ENCODE results near the gene ADAT3.

Gene ADAT3

DNA sequence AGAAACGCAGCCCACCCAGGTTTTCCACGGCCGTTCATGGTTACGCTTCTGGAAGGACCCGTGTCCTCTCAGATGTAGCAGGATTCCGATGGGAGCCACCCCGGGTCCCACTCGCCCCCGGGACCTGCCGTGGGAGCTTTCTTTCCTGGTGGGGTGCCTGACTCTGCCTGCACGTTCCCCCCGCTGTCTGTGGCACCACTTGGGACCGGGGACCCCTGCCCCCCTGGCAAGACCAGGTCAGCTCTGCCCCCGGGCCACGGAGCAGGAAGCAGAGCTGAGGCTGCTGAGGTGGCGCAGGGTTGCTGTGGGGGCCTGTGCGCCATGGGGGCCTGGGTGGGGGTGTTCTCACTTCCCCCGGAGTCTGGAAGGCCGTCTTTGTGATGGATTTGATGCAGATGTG, 47.8 kb downstream of the ADAT3 start:
- no peak for DNase-seq (ENCODE audit: low read depth, low spot score)
- no peak overlapping the region for H3K27ac ChIP-seq

DNA sequence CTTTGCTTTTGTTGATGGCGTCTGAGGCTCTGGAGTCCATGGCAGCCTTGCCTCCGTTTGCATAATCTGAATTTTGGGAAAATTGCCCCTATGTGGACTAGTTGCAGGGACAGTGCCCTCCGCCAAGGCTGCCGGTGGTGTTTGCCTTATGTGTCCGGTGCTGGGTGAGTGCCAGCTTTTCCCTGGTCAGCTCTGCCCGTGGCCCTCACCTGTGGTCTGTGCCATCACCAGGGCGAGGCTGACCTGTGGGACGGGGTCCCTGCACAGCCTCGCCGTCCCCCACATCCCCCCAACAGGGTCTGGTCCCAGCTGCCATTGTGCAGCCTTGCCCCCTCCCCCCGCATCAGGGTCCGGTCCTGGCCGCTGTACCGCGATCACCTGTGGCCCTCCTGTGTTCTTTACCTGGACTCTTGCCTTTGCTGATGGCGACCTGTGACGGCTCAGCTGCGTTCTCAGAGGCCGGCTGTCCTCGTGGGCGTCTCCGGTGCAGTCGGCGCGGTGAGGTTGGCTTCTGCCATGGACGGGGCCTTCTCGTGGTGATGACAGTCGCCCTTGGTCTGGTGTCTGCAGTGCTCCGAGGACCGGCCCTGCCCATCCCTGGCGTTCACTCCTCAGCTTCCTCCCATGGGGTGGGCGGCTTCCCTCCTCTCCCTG, 48.4 kb downstream of the ADAT3 start:
- H3K27ac ChIP-seq, result no peak overlapping the region
- no peak for DNase-seq (ENCODE audit: low read depth, low spot score)

GRCh38 chr19:1954532-1954933, 49.3 kb downstream of the ADAT3 start:
- H3K27ac ChIP-seq, result no peak overlapping the region
- no peak for DNase-seq (ENCODE audit: low read depth, low spot score)

DNA sequence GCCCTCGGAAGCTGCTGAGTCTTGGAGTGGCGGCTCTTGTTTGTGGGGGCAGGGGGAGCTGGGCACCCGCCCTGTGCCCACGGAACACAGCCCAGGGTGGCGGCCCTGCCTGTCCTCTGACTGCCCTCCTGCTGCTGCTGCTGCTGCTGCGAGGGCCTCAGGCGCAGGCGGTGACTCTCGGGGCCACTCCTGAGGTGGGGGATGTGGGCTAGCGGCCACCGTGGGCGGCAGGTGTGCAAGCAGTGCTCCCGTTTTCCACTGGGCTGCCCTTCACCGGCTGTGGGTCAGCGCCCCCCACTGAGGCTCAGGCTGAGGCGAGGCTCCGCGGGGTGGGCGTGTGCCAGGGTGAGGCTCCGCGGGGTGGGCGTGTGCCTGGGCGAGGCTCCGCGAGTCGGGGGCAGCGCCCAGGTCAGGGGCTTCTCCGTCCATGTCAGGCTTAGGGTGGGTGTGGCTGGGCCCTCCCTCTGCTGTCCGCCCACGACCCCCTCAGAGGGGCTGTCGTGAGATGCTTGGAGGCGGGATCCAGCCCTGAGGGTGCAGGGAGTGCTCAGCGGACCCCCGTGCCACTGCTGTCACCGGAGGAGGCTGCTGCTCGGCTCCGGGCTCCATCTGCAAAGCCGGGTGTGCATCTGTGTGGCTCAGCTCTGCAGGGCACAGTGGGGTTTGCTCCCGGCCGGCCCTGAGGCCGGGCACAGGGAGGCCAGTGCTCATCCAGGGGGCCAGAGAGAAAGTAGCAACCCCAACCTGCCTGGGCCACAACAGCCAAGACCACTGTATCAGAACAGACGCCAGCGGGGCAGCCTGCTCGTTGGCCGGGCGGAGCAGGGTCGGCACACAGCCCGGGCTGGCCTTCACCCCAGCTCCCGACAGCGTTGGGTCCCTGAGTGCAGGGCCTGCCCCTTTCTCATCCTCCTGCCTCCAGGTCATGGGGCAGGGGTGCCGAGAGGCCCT, 50.2 kb downstream of the ADAT3 start:
- H3K27ac ChIP-seq, result no peak overlapping the region

GRCh38 chr19:1956122-1956494, 50.9 kb downstream of the ADAT3 start:
- no peak for DNase-seq (ENCODE audit: low read depth, low spot score)
- H3K27ac ChIP-seq, result no peak overlapping the region

More for the DNA sequence above, 50.2 kb downstream of the ADAT3 start:
- DNase-seq (ENCODE audit: low read depth, low spot score), result no peak

DNA sequence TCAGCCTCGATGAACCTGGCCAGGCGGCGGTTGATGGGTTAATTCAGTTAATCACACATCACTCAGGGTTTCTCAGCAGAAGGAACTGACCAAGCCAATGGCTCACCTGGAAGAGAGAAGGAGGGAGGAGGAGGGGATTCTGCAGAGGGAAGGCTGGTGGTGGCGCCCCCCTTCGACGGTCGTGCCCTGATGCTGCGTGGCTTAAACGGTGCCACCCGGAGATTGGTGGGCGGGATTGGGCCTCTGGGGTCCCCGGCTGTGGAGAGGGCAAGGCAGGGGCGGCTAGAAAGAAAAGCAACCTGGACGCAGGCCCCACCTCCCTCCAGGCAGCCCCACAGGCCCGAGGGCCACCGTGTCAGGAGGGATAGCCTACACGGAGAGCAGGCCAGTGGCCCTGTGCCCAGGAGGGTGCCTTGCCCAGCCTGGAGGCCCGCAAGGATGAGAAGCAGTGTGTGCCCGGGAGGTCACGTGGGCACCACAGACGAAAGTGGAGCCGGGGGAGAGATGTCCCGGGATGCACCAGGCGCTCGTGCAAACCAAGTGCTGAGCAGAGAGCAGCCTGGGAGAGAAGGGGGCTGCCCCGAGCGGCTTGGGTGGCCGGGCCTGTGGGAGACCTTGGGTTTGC, 51.8 kb downstream of the ADAT3 start:
- no peak overlapping the region for H3K27ac ChIP-seq
- DNase-seq (ENCODE audit: low read depth, low spot score), result no peak

DNA sequence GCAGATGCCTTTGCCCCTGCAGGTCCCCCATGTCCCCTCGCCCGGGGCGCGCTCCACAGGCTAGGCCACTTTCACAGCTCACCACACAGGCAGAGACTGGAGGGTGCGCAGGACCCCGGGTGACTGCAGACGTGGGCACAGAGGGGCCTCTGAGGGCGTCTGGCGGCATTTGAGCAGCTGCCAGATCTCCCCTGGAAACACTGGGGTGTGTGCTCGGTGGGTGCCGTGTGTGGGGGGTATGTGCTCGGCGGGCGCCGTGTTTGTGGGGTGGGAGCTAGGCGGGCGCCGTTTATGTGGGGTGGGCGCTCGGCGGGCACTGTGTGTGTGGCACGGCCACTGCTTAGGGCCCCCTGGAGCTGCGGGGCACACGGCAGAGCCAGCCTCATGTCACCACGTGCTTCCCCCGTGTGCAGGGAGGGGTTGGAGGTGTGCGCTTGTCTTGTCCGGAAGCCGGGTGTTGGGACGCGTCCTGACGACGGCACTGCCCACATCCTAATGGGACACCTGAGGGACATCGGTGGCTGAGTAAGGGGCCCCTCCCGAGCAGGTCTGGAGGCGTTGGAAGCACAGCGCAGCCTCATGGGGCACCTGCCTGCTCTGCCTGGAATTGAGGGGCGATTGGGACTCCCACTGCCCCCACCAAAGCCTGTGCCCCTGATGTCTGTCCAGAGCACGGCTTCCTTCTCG, 52.5 kb downstream of the ADAT3 start:
- H3K27ac ChIP-seq, result no peak overlapping the region
- no peak for DNase-seq (ENCODE audit: low read depth, low spot score)

DNA sequence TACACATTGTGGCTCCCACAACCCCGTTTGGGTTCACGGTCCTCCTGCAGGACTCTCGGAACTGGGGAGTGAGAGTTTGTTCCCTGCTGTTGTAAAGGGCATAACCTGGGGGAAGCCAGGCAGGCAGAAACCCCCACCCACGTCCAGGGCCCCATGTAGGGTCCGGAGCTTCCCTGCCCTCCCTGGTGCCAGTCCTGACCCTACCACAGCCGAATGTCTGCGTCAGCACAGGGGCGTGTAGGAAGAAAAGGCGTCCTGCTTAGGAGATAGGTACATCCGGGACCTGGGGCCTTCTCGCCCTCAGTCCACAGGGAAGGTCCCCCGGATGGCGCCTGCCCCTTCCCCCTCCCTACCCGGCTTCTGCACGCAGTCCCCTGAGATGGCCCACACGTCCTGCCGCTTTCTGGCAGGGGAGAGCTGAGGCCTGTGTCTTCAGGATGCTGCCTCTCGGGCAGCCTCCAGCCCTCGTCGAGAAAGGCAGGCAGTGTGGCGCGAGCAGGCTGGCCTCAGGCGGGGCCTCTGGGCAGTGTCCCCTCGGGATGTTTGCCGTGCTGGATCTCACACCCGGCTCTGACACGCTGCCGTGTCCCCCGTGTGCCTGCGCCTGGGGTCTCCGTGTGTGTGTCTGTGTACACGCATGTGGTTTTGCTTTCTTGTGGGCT, 54.9 kb downstream of the ADAT3 start:
- no peak for DNase-seq (ENCODE audit: low read depth, low spot score)
- no peak overlapping the region for H3K27ac ChIP-seq

- no peak overlapping the region for H3K27ac ChIP-seq
These were observed 56.0 kb downstream of the ADAT3 start for GRCh38 chr19:1961000-1961883.

DNA sequence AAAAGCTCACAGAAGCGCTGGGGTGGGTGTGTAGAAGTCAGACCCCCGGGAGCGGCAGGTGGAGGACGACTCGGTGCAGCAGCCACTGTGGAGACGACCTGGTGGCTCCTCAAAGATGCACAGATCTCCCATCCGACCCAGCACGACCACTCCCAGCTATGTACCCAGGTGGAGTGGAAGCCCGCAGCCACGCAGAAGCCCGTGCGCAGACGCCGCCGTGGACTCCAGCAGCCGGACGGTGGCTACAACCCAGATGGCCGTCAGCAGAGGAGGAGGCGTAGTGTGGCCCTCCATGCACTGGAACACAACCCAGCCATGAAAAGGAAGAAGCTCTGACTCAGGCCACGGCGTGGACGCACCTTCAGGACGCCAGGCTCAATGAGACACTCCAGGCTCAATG, 57.5 kb downstream of the ADAT3 start:
- H3K27ac ChIP-seq, result no peak overlapping the region

More at GRCh38 chr19:1961000-1961883, 56.0 kb downstream of the ADAT3 start:
- no peak for DNase-seq (ENCODE audit: low read depth, low spot score)

More for the DNA sequence above, 57.5 kb downstream of the ADAT3 start:
- DNase-seq (ENCODE audit: low read depth, low spot score), result no peak

All from epithelial cell of prostate (primary cell).